HG03571 (cell line): Measurements from ENCODE around the gene NFIA.

Source experiments
- ATAC-seq: cut with Tn5 transposase; IDR thresholded peaks from one replicate; pipeline ENCODE4 v1.9.1; 2021; ENCODE audit not compliant: unreplicated experiment

NFIA gene

DNA sequence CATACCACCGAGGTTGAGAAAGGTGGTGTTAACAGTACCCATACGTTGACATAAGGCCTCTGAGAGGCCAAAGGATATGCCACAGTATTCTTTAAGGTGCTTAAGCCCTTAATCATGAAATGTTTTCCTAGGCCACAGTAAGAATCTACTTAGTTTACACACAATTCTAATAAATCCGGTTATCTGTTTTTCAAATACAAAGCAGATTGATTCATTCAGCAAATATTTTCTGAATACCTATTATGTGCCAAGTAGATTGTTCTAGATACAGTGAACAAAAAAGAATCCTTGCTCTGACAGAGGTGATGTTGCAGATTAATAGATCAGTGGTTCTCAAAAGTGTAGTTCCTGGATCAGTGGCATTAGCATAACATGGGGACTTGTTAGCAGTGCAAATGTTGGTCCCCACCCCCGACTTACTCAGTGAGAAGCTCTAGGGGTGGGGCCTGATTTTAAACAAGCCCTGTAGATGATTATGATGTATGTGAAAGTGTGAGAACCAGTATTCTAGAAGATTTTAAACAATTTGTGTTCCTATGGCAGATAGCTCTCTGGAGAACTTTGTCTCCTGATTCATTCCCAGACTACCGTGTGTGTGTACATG is 61.6 kb downstream of the NFIA start:
- no peak for ATAC-seq

DNA sequence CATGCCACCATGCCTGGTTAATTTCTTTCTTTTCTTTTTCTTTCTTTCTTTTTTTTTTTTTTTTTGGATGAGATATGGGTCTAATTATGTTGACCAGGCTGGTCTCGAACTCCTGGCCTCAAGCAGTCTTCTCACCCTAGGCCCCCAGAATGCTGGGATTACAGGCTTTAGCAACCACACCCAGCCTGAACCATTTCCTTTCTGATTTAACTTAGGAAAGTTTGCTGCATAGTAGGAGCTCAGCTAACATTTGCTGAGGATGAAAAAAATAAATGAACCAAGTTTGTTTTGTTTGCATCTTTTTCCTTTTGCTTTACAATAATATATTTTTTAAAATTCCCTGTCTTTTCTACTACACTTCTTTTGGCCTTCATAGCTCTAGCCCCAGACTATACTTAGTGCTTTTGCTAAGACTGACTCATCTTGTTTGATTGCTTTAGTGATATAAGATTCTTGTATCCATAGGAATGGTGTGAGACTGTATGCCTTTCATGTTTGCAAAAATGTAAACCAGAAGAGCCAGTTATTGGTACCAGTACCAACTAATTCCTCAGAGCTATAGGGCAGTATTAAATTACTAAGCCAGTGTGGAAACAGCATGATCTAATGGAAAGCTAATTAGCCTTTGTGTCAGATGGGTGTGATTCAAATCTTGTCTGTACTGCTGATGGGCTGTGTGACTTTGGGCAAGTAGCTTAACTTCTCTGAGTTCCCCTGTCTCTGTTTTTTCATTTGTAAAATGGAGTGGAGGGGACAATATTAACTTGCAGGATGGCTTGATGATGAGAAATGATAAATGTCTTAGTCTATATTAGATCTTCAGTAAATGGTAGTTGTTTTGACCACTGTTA is 66.9 kb downstream of the NFIA start:
- ATAC-seq = no peak

DNA sequence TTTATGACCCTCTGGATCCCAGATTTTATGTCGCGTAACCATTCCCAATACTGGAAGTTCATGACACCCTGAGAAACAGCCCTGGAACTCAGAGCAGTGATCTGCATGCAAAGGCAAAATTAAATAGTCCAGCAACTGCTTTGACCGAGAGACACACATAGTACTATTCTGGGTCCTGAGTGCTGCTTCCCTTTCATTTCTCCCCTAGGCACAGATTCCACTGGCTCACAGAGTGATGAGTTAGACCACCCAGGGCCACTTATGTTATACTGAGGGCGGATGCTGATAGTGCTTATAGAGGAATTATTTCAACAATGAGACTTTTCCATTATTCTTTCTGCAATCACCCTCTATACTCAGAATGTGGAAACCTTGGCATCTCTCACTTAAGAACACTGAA is 69.2 kb downstream of the NFIA start:
- no peak for ATAC-seq

DNA sequence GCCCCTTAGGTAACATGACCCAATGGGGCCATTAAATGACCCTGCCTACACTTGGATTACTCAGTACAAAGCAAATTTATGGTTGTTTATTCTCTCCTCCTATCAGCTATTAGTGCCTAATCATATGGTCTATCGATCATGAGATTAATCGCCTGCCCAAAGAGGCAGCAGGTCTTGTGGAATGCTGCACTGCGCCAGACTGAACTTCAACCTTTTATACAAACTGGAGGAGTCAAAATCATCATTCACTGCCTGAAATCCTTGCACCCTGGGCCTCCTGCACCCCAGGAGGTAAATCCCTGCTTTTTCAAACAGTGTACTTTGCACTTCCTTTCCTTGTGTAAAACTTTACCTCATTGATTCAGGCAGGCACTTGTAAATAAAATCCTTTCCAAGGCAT is 69.7 kb downstream of the NFIA start:
- ATAC-seq = no peak

DNA sequence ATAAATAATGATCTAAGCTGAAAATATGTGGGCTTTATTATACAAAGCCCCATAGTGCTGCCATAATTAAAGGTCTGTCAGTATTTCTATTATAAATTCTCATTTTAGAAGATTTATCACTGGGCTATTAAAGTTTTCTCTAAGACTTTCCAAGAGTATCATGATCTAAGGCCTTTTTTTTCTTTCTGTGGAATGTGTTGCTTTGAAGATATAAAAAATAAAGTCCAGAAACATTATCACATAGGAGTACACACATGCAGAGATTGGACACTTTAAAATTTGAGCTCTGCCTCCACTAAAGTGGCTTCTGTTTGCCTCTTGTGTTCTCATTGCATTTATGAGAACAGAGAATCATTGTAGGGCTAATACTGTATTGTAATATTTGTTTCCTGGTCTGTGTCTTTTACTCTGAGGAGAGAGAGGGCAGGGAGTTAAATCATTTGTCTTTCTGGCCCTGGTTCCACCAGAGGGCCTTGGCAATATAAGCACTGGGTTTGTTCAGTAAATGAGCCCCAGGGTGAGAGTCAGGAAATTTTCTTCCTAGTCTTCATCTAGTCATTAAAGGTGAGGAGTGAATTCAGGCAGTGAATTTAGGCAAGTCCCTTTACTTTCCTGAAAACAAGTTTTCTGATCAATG is 70.2 kb downstream of the NFIA start:
- no peak for ATAC-seq

DNA sequence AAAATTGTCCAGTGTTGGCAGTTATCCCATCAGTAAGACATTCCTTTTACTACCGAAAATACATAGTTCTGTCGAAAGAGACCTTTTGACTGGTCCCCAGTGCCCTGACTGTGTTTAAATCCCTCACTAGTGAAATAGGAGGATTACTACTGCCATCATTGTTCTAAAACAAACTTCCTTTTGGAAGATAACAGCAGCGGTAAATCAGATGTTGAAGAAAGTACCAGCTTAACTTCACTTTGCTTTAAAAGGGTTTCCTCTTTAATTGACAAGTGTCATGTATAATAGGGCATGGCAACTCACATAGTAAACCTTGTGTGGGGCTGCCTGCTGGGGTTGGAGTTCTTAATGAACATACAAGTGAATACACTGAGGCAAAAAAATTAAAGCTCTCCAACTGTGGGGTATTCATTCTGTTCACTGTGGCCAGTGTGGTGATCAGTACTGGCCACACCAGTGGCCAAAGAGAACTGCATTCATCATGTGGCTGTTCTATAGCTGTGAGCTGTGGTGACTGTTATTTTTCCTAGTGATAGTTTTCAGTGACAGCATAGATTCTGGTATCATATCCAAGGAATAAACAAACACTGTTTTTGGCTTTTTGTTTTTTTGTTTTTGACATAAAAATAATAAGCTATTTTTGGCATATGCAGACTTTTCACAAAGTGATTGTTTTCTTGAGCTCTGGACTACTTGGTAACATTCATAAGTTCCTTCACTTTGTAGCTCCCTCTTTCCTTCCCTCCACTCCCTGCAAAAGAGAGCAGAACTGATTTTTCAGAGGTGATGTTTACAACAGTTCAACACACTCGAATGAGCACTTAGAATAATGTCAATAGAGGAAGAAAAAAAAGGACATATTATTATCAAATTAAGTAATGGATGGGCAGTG is 74.5 kb downstream of the NFIA start:
- no peak for ATAC-seq

DNA sequence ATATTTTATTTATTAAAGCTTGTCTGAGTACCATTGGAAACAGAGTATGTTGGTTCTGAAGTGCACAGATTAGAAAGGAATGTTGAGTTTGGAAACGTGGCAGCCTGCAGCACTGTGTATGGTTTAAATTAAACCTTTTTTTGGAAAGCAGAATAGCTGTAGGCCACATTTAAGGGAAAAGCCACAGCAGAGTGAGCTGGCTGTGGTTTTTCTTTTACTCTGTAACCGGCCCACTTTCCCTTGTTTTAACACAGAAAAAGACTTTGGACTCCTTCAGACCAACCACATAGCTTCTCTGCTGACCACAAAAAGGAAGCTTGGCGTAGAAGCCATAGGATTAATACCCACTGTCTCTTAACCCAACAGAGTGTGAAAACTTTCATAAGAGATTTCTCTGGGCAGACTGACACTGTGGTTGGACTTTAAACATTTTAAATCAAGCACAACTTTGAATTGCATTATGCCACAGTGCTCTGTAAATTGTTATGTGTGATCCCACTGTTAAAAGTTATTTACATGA is 75.2 kb downstream of the NFIA start:
- no peak for ATAC-seq

DNA sequence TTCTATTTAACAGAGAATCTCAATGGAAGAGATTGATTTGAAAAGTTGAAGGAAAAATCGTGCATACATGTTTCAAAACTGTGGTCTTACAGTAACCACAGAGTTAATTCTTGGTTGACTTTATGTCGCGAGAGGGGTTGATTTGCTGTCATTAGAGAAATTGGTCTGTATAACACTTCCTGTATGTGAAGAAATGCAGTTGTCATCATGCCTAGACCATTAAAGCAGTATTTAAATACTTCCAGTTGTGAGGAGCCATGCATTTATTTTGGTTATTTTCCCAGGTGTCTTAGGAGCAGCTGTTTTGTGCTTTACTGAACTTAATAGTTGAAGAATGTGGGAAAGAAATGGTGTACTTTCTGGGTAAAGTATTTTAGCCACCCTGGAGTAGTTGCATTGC is 76.2 kb downstream of the NFIA start:
- no peak for ATAC-seq

DNA sequence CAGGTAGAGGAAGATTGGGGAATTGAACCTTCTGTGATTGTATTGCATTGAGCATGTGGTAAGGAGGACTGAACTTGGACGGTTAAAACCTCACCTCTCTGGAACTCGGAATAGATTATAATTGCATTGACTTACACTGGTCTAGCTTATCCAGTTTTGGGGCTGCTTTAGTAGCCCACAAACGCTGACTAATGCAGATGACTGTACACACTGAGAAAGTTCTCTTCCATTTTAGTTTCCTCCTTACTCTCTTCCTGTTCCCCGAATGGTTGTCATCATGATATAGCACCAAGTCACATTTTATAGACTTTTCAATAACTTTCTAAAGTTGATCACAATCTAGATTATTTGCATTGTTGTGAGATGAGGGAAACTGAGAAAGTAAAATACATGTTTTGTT is 78.2 kb downstream of the NFIA start:
- no peak for ATAC-seq

DNA sequence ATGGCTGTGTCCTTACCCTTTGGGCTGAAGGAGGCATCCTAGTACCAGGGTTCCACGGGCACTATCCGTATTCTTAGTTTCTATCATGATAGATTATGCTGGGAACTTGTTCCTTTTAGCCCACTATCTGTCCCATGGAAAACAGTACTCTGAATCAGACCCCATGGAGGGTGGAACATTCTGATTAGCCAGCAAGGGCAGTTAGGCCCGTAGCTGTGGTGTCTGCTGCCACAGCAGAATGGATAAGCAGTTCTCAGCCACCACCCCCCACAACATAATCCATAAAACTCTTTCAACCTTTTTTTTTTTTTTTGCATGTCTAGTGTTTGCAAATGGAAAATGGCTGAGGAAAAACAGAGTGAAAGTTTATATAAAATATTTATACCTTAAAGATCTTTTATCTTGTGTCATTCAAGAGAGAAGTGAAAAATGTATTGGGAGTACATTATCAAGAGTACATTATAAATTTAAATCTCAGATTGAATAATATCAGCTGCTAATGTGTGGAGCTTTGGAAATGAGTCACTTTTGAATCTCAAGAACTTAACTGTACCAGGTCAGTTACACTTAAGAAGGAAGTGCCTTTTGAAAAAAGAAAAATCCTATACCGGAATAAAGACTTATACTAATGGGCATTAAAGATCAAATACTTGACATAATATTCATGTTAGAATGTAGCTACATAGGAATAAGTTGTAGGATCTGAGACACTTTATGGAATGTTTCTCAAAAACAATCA is 80.3 kb downstream of the NFIA start:
- no peak for ATAC-seq

DNA sequence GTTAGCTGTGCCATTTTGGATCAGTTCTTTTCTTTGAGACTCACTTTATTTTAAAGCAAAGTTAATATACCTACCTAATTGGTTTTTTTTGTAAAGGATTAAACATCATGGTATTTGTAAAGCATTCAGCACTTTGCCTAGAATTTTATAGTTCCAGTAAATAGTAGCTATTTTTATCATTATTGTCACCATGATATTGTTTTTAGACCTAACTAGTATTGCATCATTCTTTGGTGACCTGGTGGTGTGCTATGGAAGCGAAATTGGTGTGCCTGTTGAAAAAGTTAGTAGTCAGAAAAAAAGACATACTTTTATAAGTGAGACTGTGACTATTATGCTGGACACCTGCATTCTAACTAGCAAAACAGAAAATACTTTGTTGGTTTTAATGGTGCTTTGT is 81.0 kb downstream of the NFIA start:
- ATAC-seq = no peak

DNA sequence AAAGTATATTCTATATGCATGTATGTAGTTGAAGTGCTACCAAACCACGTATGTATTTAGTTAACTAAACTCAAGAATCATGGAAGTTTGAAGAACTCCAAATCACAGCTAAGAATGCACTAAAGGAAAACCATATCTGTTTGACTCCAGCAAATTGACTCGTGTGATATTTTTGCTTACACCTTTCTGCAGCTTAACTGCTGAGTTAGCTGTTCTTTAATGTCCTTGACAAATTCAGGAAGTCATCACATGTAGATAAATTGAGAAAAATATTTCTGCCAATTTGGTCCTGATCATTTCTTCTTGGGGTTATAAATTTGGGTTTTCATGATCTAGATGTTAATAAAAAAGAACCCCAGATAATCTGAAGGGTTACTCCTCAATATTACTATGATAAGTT is 83.0 kb downstream of the NFIA start:
- ATAC-seq = no peak

DNA sequence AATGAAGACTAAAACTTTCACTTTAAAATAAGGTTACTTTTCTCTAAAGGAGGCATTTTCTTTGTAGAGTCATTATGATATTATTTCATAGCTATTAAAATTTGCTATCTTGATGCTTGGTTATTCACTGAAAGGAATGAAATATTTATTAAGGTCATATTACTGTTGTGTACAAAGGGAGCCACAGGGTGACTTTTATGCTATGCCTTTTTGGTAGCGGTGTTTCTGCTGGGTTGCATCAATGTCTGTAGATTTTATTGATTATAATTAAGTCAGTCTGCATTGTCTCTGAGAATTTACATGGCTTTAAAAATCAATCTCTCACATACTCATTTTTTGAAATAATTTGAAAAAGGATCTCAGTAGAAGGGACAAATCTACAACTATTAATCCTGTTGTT is 84.9 kb downstream of the NFIA start:
- no peak for ATAC-seq

DNA sequence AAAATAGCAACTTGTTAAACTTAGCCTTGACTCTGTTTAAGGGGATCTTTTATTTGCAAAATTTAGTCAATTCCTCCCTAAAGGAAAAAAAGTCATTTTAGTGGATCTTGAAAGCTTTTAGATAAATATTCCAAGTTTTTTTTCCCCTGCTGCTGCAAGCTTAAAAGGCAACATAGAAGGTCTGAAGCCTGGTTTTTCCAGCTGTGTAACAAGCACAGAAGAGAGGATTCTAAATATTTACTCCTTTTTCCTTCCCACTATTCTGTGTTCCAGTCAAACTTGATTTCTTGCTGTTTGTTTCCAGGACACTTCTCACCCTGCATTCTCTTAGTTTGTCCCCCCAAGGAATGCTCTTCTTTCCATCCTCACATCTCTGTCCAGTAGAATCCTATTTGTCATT is 86.7 kb downstream of the NFIA start:
- ATAC-seq = no peak

DNA sequence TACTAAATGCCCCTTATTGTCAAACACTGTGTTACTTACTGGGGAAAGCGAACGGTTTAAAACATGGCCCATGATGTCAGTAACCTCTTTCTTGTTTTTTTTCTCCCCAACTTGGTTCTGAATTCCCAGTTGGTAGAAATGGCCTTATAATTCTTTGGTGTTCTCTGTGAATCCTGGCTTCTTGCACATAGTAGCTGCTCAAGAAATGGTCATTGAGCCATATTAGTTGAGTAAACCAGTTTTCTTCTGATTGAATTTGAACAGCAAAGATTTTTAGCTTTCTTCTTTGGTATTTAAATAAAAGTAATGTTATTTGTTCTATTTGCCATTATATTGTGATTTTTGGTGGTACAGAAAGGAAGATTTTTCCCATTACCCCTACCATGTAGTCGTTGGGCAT is 87.3 kb downstream of the NFIA start:
- no peak for ATAC-seq

DNA sequence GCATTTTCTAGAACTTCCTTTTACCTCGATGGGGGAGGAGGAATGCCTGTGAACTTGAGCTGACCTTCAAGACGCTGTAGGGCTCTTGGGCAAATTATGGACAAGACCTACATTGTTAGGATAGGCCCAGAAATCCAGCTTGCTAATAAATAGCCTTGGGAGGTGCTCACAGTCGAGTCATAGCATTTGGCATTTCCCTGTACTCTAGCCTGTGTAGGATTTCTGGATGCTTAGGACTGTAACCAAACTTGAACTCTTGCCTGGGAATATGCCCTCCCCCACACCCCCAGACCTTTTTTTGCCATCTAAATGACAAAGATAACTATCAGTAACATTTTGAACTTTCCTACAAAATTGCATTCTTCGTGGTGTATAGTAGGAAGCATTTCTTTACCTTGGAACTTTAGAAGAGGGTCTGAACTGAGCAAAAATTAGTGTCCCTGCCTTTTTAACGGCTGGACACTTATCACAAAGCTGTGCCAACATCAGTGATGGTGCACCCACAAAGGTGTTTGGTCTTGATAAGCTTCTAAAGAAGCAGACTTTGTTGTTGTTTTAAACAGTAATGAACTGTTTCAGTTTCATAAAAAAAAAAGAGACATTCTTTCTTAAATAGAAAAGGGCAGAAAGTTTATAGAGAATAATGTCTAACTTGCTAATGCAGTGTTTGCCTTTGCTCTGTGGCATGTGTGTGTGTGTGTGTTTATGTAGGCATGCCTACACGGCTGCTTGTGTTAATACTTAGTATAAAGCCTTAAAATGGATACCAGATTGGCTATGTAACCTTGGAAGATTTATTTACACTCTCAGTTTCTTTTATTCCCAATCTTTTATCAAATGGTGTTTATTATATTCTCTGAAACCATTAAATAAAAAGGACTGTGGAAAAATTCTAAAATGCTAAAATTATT is 88.2 kb downstream of the NFIA start:
- no peak for ATAC-seq

DNA sequence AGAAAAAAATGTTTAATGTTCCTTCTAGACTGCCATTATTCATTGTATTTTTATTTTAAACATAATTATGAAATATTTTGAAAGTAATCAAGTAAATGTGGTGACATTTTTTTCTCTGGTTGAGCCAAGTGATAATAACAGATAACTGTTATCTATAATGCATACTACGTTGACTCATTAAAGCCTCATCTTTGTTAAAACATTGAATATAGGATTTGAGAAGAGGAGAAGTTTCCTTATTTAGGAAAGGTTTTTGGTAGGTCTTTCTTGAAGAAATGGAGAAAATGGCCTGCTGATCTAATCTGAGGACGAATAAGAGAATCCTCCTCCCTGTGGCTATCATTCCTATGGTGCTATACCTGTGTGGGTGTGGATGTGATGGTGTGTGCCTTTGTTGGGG is 89.0 kb downstream of the NFIA start:
- ATAC-seq = no peak

DNA sequence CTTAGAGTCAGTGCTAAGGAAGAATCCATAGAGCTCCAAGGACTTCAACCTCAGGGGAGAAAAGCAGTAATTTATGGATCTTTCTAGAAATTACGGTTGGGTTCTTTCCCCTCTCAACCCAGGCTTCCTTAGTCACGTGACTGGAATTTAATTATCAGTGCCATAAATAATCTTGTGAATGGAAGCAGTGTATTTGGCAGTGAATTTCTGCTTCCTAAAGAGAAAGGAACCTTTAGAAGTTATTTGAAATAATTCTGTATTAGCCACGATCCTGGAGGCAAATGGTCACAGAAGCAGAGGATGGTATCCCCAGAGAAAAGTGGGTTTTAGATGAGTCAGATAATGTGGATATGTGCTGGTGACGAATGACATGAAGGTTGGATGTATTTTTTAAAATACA is 89.6 kb downstream of the NFIA start:
- no peak for ATAC-seq

DNA sequence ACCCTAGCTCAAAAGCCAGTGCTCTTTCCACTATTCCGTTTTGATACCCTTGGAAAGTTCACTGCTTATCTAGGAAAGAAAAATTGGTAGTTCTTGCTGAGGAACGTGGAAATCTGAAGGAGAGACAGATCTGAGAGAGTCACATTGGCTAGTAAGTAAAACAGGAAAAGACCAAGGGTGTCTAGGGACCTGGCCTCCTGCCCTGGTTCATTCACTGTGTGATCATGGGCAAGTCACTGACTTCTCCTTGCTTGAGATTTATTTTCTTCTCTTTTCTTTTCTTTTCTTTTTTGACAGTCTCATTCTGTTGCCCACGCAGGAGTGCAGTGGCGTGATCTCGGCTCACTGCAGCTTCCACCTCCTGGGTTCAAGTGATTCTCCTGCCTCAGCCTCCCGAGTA is 90.8 kb downstream of the NFIA start:
- ATAC-seq = no peak
